ENCODE results near the gene ZNF76. TPM values are rescaled to one million over a fixed set of nuclear protein-coding genes. Genes with fewer than 3 reads are reported as not detected.
"Not testable (repeated sequence)": the region's sequence is repeated elsewhere in the genome, so short reads cannot be mapped to it uniquely, and the experiment has no call there.

Gene ZNF76
- total RNA-seq, 2 donors from 2014 or later: 48.6 to 55.7 TPM

- no peak for ATAC-seq
- Mint-ChIP-seq H3K36me3 (peaks cover 22 to 27% of the 10 kb centered on the region in 2 donors), H3K9me3 (no peaks in the 10 kb centered on the region), H3K27ac (peak overlapping the region; percentile 31 to 91)
- DNase-seq (ENCODE audit: low spot score in 2 of 2): no peak
Observed at GRCh38 chr6:35321091-35321490, 61.6 kb downstream of the ZNF76 start.

GRCh38 chr6:35327349-35328027, 68.0 kb downstream of the ZNF76 start:
- peaks cover 0 to 4% of the 10 kb centered on the region in 2 donors for H3K9me3 Mint-ChIP-seq
- peak overlapping the region; percentile 45 to 85 for H3K27ac Mint-ChIP-seq
- peaks cover 9 to 11% of the 10 kb centered on the region in 2 donors for H3K36me3 Mint-ChIP-seq
- peak; percentile 89 to 91 for ATAC-seq
- DNase-seq (ENCODE audit: low spot score in 2 of 2): peak; percentile 66 to 77

- Mint-ChIP-seq H3K36me3 (peaks cover 13 to 17% of the 10 kb centered on the region in 2 donors), H3K9me3 (peaks cover 0 to 7% of the 10 kb centered on the region in 2 donors), H3K27ac (peak overlapping the region in 1 of 2 donors; percentile 85)
- ATAC-seq (peak in 1 of 2 donors; percentile 50), DNase-seq (ENCODE audit: low spot score in 2 of 2) (no peak)
Observed at GRCh38 chr6:35328108-35328723, 68.7 kb downstream of the ZNF76 start.

- H3K9me3 Mint-ChIP-seq, ATAC-seq: not testable (repeated sequence)
Observed at GRCh38 chr6:35328965-35329364, 69.4 kb downstream of the ZNF76 start.

GRCh38 chr6:35330541-35331119, 71.1 kb downstream of the ZNF76 start:
- Mint-ChIP-seq H3K36me3 (peaks cover 21 to 22% of the 10 kb centered on the region in 2 donors), H3K27ac (no peak overlapping the region), H3K9me3 (peaks cover 4 to 10% of the 10 kb centered on the region in 2 donors)
- no peak for DNase-seq (ENCODE audit: low spot score in 2 of 2)
- no peak for ATAC-seq

More at GRCh38 chr6:35328965-35329364, 69.4 kb downstream of the ZNF76 start:
- peak overlapping the region in 1 of 2 donors; percentile 85 for H3K27ac Mint-ChIP-seq
- peaks cover 13 to 19% of the 10 kb centered on the region in 2 donors for H3K36me3 Mint-ChIP-seq
- not testable (repeated sequence) for DNase-seq (ENCODE audit: low spot score in 2 of 2)

GRCh38 chr6:35332074-35332887, 72.7 kb downstream of the ZNF76 start:
- ATAC-seq: peak; percentile 50 to 59
- Mint-ChIP-seq H3K36me3 (peaks cover 21 to 24% of the 10 kb centered on the region in 2 donors), H3K27ac (peak overlapping the region in 1 of 2 donors; percentile 72)
- not testable (repeated sequence) for H3K9me3 Mint-ChIP-seq; DNase-seq (ENCODE audit: low spot score in 2 of 2)

- peaks cover 11 to 27% of the 10 kb centered on the region in 2 donors for H3K36me3 Mint-ChIP-seq
- H3K27ac Mint-ChIP-seq: peak overlapping the region in 1 of 2 donors; percentile 84
- ATAC-seq: no peak
Observed at GRCh38 chr6:35341557-35341956, 82.0 kb downstream of the ZNF76 start.

GRCh38 chr6:35342258-35343091, 82.9 kb downstream of the ZNF76 start, which contains the start of gene PPARD:
Gene PPARD, plus strand, starts transcription at chr6:35342558. Its CDS starts 68,530 bp downstream, at chr6:35411088.
- H3K27ac Mint-ChIP-seq: peak within 1 kb of the TSS; percentile 84 to 99
- H3K9me3 Mint-ChIP-seq: no peaks in the 10 kb centered on the region
- DNase-seq (ENCODE audit: low spot score in 2 of 2): peak; percentile 98 to 100
- H3K36me3 Mint-ChIP-seq: peaks cover 11 to 27% of the 10 kb centered on the region in 2 donors
- ATAC-seq: peak; percentile 99

More at GRCh38 chr6:35341557-35341956, 82.0 kb downstream of the ZNF76 start:
- no peak for DNase-seq (ENCODE audit: low spot score in 2 of 2)
- no peaks in the 10 kb centered on the region for H3K9me3 Mint-ChIP-seq

- H3K9me3 Mint-ChIP-seq: no peaks in the 10 kb centered on the region
- DNase-seq (ENCODE audit: low spot score in 2 of 2) (no peak), ATAC-seq (no peak)
- peak overlapping the region; percentile 84 to 96 for H3K27ac Mint-ChIP-seq
- peaks cover 11 to 31% of the 10 kb centered on the region in 2 donors for H3K36me3 Mint-ChIP-seq
Observed at GRCh38 chr6:35343092-35343834, 83.7 kb downstream of the ZNF76 start.

GRCh38 chr6:35343835-35344550, 84.5 kb downstream of the ZNF76 start:
- peaks cover 11 to 37% of the 10 kb centered on the region in 2 donors for H3K36me3 Mint-ChIP-seq
- no peak for DNase-seq (ENCODE audit: low spot score in 2 of 2)
- ATAC-seq: no peak
- H3K9me3 Mint-ChIP-seq: no peaks in the 10 kb centered on the region
- H3K27ac Mint-ChIP-seq: peak overlapping the region; percentile 84 to 92

Other genes with a start within 250 kb of the ZNF76 start
- gene TCP11, start 118.4 kb upstream of the ZNF76 start, total RNA-seq: not detected
- under 1 TPM in 1 of 2 donors, not detected in 1; 0.04 TPM for gene SCUBE3, start 45.8 kb upstream of the ZNF76 start, total RNA-seq
- 100 to 1,000 TPM; 107 to 156 TPM for gene DEF6, start 38.1 kb downstream of the ZNF76 start, total RNA-seq
- gene PPARD, start 82.8 kb downstream of the ZNF76 start, total RNA-seq: 10 to 100 TPM; 23.2 to 25.1 TPM
- 10 to 100 TPM; 14.3 to 14.7 TPM for gene FANCE, start 192.6 kb downstream of the ZNF76 start, total RNA-seq
- gene RPL10A, start 208.7 kb downstream of the ZNF76 start, total RNA-seq: 1,000 to 10,000 TPM; 1,700 to 2,159 TPM
- gene TEAD3, start 237.3 kb downstream of the ZNF76 start, total RNA-seq: 1 to 10 TPM; 1.5 to 2.4 TPM